ENCODE results near the gene PRC1.

Gene PRC1

DNA sequence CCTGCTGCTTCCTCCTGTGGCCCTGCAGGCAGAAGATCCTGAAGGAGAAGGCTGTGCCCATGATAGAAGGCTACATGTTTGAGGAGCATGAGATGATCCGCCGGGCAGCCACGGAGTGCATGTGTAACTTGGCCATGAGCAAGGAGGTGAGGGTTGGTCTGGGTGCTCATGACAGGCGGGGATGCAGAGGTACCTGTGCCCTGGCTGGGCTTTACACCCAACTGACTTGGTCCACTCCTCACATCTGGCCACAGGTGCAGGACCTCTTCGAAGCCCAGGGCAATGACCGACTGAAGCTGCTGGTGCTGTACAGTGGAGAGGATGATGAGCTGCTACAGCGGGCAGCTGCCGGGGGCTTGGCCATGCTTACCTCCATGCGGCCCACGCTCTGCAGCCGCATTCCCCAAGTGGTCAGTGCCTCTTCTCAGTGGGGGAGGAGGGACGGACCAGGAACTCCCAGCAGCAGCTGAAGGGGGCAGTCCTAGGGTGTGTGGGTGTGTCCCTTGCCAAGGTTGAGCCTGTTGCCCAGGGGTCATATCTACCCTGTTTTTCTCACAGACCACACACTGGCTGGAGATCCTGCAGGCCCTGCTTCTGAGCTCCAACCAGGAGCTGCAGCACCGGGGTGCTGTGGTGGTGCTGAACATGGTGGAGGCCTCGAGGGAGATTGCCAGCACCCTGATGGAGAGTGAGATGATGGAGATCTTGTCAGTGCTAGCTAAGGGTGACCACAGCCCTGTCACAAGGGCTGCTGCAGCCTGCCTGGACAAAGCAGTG, 41.2 kb downstream of the PRC1 start:
- TF ChIP-seq, protein P1, sequence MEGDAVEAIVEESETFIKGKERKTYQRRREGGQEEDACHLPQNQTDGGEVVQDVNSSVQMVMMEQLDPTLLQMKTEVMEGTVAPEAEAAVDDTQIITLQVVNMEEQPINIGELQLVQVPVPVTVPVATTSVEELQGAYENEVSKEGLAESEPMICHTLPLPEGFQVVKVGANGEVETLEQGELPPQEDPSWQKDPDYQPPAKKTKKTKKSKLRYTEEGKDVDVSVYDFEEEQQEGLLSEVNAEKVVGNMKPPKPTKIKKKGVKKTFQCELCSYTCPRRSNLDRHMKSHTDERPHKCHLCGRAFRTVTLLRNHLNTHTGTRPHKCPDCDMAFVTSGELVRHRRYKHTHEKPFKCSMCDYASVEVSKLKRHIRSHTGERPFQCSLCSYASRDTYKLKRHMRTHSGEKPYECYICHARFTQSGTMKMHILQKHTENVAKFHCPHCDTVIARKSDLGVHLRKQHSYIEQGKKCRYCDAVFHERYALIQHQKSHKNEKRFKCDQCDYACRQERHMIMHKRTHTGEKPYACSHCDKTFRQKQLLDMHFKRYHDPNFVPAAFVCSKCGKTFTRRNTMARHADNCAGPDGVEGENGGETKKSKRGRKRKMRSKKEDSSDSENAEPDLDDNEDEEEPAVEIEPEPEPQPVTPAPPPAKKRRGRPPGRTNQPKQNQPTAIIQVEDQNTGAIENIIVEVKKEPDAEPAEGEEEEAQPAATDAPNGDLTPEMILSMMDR (conservative IDR thresholded peaks at IDR 0.05; ENCODE audit: low read depth, low read length): no peak
- H3K4me3 ChIP-seq (ENCODE audit: low read depth, low read length): no peak overlapping the region

DNA sequence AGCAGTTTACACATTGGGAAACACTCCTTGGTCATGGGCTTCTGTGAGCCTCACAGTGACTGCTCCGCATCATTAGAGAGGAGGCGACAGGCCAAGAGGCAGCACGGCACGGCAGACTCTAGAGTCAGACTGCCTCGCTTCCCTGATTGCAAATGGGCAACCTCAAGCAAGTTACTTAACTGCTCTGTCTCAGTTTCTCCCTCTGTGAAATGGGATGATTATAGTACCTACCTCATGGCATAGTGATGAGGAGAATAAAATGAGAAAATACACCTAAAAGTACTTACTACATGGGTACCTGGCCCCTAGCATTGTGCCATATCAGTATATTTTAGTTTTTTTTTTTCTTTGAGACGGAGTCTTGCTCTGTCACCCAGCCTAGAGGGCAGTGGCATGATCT, 43.7 kb downstream of the PRC1 start:
- no peak for DNase-seq (ENCODE audit: low read depth)
- H3K4me3 ChIP-seq (ENCODE audit: low read depth, low read length): no peak overlapping the region
- TF ChIP-seq, protein P1 (conservative IDR thresholded peaks at IDR 0.05; ENCODE audit: low read depth, low read length): no peak

More for the DNA sequence above, 41.2 kb downstream of the PRC1 start:
- no peak for DNase-seq (ENCODE audit: low read depth)

DNA sequence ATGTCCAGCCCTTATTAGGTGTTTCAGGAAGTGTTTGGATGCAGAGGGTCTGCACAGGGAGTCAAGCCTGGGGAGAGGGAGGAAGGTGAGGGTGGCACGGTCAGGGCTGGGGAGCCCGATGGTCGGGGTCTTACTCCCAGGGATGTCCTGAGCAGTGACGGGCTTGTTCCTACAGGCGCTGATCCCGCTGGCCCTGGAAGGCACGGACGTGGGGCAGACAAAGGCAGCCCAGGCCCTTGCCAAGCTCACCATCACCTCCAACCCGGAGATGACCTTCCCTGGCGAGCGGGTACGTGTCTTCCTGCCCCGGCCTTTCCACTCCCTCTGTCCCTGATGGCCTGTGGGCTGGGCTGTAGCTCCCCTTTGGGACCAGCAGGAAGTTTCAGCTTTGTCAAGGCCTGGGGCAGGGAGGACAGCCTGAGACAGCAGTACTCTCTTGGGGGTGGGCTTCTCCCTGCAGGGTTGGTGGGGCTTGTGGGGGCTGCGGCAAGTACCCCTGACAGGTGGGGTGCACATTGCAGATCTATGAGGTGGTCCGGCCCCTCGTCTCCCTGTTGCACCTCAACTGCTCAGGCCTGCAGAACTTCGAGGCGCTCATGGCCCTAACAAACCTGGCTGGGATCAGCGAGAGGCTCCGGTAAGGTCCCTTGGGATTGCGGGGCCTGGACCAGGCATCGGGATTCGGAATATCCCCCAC, 44.2 kb downstream of the PRC1 start:
- H3K4me3 ChIP-seq (ENCODE audit: low read depth, low read length): no peak overlapping the region
- TF ChIP-seq, protein P1 (conservative IDR thresholded peaks at IDR 0.05; ENCODE audit: low read depth, low read length): no peak

DNA sequence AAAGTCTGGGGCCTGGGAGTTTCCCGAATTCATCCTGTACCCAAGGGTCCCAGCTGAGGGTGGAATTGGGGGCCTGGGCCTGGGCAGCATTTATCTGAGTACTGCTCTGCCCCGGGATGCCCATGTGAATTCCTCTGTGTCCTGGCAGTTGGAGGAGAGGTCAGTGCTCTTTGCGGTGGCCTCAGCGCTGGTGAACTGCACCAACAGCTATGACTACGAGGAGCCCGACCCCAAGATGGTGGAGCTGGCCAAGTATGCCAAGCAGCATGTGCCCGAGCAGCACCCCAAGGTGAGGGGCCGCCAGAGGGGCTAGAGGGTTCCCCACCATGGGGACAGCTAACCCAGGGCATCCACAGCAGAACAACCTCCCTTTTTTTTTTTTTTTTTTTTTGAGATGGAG, 45.8 kb downstream of the PRC1 start:
- no peak for DNase-seq (ENCODE audit: low read depth)
- H3K4me3 ChIP-seq (ENCODE audit: low read depth, low read length): no peak overlapping the region
- TF ChIP-seq, protein P1 (conservative IDR thresholded peaks at IDR 0.05; ENCODE audit: low read depth, low read length): no peak

More for the DNA sequence above, 44.2 kb downstream of the PRC1 start:
- DNase-seq (ENCODE audit: low read depth): no peak

DNA sequence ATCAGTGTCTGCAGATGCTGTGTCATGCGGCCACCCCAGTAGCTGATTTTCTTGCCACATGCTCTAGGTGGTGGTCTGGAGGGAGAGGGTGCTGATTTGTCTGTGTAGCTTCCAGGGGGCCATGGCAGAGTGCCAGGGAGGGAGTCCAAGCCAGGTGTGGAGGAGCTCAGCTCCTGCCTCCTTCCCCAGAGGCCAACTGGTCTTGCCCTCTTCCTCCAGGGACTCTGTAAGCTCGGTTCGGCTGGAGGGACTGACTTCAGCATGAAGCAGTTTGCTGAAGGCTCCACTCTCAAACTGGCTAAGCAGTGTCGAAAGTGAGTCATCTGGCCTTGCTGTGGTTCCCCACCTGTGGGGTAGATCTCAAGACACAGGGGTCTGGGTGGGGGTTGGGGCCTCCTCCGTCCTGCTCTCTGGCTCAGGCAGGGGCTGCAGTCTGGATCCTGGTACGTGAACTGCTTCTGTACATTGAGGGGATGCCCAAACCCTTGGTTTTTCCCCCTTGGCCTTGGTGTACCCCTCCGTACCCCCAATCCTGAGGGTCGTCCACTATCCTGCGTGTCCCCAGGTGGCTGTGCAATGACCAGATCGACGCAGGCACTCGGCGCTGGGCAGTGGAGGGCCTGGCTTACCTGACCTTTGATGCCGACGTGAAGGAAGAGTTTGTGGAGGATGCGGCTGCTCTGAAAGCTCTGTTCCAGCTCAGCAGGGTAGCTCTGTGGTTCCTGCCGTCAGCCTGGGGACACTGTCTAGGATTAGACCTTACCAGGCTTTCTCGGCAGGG, 46.6 kb downstream of the PRC1 start:
- DNase-seq (ENCODE audit: low read depth): no peak
- TF ChIP-seq, protein P1 (conservative IDR thresholded peaks at IDR 0.05; ENCODE audit: low read depth, low read length): no peak
- H3K4me3 ChIP-seq (ENCODE audit: low read depth, low read length): no peak overlapping the region

DNA sequence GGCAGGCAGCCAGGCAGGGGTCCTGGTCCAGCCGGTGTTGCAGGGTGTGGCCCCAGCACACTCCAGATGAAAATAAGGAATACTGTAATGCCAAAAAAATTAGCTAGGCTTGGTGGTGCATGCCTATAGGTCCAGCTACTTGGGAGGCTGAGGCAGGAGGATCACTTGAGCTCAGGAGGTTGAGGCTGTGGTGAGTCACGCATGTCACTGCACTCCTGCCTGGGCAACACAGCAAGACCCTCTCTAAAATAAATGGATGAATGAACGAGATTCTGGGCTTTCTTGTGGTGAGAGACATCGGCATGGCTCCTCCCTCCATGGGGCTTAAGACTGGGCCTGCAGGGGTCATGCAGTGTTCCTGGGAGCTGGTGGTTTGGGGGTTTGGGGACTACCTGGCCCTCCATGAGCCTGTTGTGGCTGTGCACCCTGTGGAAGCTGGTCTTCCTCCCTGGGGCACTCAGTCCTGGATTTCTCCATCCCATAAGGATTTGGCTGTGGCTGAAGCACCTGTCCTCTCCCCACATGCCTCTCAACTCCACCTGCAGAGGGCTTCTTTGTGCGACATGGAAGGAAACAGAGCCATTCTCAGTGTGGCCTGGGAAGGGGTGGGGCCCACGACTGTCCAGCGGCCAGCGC, 47.3 kb downstream of the PRC1 start:
- no peak for DNase-seq (ENCODE audit: low read depth)
- TF ChIP-seq, protein P1 (conservative IDR thresholded peaks at IDR 0.05; ENCODE audit: low read depth, low read length): no peak
- H3K4me3 ChIP-seq (ENCODE audit: low read depth, low read length): no peak overlapping the region
